HepG2 (cell line): Measurements from ENCODE around the gene ARHGAP19. TPM values are rescaled to one million over a fixed set of nuclear protein-coding genes. Genes with fewer than 3 reads are reported as not detected.

Source experiments
- CREM ChIP-seq, 2 experiments: sonication (generic) in 1 of 2; formaldehyde crosslinking in 1 of 2; IDR thresholded peaks; 2 replicates each; pipeline versions ENCODE4 v1.4.0 to v1.6.1; 2016 to 2020; ENCODE audit warnings: antibody characterized with exemption in 1 of 2, mild to moderate bottlenecking in 1 of 2, missing genetic modification reagents in 1 of 2
- FOXA3 ChIP-seq: IDR thresholded peaks from 2 replicates; pipeline ENCODE4 v1.6.1; 2016; ENCODE audit warnings: missing genetic modification reagents, missing compliant biosample characterization
- FOXP1 ChIP-seq, 2 experiments: fragments of 450-650 bp in 1 of 2; IDR thresholded peaks; 2 replicates each; pipeline ENCODE4 v1.6.1; 2017 to 2018; ENCODE audit warnings: antibody characterized with exemption in 1 of 2
- JUND ChIP-seq: sonication (generic); formaldehyde crosslinking; IDR thresholded peaks from 2 replicates; pipeline ENCODE4 v1.8.0; 2022; ENCODE audit warnings: mild to moderate bottlenecking, missing genetic modification reagents
- MATR3 ChIP-seq: sonication (generic); formaldehyde crosslinking; IDR thresholded peaks from 2 replicates; pipeline ENCODE4 v1.4.0; 2020; ENCODE audit warnings: missing genetic modification reagents
- NR1H2 ChIP-seq: sonication (generic); formaldehyde crosslinking; IDR thresholded peaks from 2 replicates; pipeline ENCODE4 v1.8.1; 2022; ENCODE audit warnings: low read depth, missing genetic modification reagents, borderline replicate concordance
- NR3C1 ChIP-seq: sonication (generic); formaldehyde crosslinking; IDR thresholded peaks from 2 replicates; pipeline ENCODE4 v1.4.0; 2020; ENCODE audit warnings: missing genetic modification reagents
- PLRG1 ChIP-seq: fragments of 450-650 bp; conservative IDR thresholded peaks from 2 replicates; pipeline ENCODE4 v1.6.1; 2016
- TAF15 ChIP-seq: fragments of 200-400 bp; formaldehyde crosslinking; IDR thresholded peaks from one replicate; pipeline ENCODE4 v1.6.1; 2018; ENCODE audit warnings: mild to moderate bottlenecking, low read depth, low read length; ENCODE audit not compliant: poor library complexity, severe bottlenecking
- TCF7 ChIP-seq: sonication (generic); IDR thresholded peaks from 2 replicates; pipeline ENCODE4 v1.6.1; 2016; ENCODE audit warnings: antibody characterized with exemption, low read depth
- TOPORS ChIP-seq: sonication (generic); formaldehyde crosslinking; IDR thresholded peaks from 2 replicates; pipeline ENCODE4 v1.8.0; 2023; ENCODE audit warnings: mild to moderate bottlenecking, missing genetic modification reagents
- YY1 ChIP-seq: IDR thresholded peaks from 2 replicates; pipeline ENCODE4 v1.6.1; 2011; ENCODE audit warnings: low read length, low read depth, moderate library complexity, mild to moderate bottlenecking; ENCODE audit not compliant: insufficient read depth, insufficient replicate concordance
- ZNF337 ChIP-seq: sonication (generic); formaldehyde crosslinking; IDR thresholded peaks from 2 replicates; pipeline ENCODE4 v1.5.1; 2020; ENCODE audit warnings: missing genetic modification reagents, low read depth, mild to moderate bottlenecking, borderline replicate concordance
- ZNF414 ChIP-seq: sonication (generic); formaldehyde crosslinking; IDR thresholded peaks from 2 replicates; pipeline ENCODE4 v1.5.0; 2020; ENCODE audit warnings: missing genetic modification reagents
- ZNF570 ChIP-seq: sonication (generic); formaldehyde crosslinking; IDR thresholded peaks from 2 replicates; pipeline ENCODE4 v1.4.0; 2020; ENCODE audit warnings: mild to moderate bottlenecking, missing genetic modification reagents, borderline replicate concordance
- ZNF7 ChIP-seq: IDR thresholded peaks from 2 replicates; pipeline ENCODE4 v1.6.1; 2016; ENCODE audit warnings: missing biosample characterization, missing genetic modification reagents
- ZNF747 ChIP-seq: sonication (generic); formaldehyde crosslinking; IDR thresholded peaks from 2 replicates; pipeline ENCODE4 v1.8.1; 2023; ENCODE audit warnings: missing genetic modification reagents, mild to moderate bottlenecking, borderline replicate concordance
- ZNF776 ChIP-seq: sonication (generic); formaldehyde crosslinking; IDR thresholded peaks from 2 replicates; pipeline ENCODE4 v1.4.0; 2020; ENCODE audit warnings: mild to moderate bottlenecking, missing genetic modification reagents
- polyA plus RNA-seq, 8 experiments: library from polyadenylated mRNA; depleted of rRNA in 3 of 8; stranded (reverse) in 7 of 8; unstranded in 1 of 8; fragments of >200 nt; fragmentation: Illumina TruSeq in 4 of 8; extraction: Trizol in 4 of 8; gene quantifications; 2 replicates each; pipeline versions ENCODE4 v1.2.1 to v1.2.3, GENCODE V29; 2011 to 2016; ENCODE audit warnings: low read depth in 4 of 8, missing spikeins in 1 of 8, mixed read lengths in 1 of 8; ENCODE audit not compliant: insufficient read depth in 1 of 8
- total RNA-seq, 5 experiments: library from RNA; depleted of rRNA; stranded (reverse); fragments of >200 nt; fragmentation: Illumina TruSeq; extraction: Trizol; gene quantifications; 2 replicates each; pipeline ENCODE4 v1.2.3, GENCODE V29; 2016; ENCODE audit warnings: low read depth in 1 of 5
- TF ChIP-seq, protein P1 (sequence below): sonication (generic); formaldehyde crosslinking; IDR thresholded peaks from 2 replicates; pipeline ENCODE4 v1.4.0; 2020; ENCODE audit warnings: mild to moderate bottlenecking, missing genetic modification reagents

ARHGAP19 gene
- total and polyA plus RNA-seq, 2 of the 13 experiments (the other 11 are each of a cell fraction or from before 2014, with no cell fraction given): 7.6 to 10.0 TPM

DNA sequence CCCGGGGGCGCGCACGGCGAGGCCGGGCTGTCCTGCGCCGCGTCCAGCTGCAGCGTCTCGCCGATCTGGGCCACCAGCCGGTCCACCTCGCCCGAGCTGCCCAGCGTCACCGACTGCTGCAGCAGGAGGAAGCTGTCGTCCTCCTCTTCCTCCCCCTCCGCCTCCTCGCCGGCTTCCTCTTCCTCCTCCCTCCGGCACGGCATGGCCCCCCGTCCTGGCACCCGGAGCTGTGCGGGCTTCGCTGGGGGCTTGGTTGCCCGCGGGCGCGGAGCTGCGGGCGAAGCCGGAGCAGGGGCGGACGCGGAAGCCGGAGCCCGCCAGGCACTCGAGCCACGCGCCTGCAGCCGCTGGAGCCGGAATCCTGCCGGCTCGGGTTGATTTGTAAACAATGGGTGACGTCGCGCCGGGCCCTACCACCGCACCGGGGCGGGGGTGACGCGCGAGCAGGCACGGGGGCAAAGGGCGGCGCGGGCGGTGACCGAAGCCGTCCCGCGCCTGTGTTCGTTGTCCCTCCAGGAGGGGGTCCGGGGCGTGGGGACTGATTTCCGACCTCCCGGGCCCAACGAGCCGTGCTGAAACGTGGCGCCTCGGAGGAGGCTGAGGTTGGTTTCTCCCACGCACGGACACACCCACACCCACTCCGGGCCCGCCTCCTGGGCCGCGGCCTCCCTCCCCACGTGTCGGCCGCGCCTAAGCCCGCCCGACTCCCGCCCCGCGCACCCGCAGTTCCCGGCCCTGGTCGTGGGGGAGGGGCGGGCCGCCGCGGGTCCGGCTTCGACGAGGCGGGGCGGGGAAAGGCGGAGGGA, 42.1 kb upstream of the ARHGAP19 start, which contains the start of gene FRAT2 (continued):
- TF ChIP-seq ZNF747 (CRISPR knock-in tag) (no peak; the same call in 1 of the 2 replicates), JUND (CRISPR knock-in tag) (no peak), CREM (IDR thresholded peaks at IDR 0.05) (peak; percentile 46; the same call in 1 of the 2 replicates), CREM (CRISPR knock-in tag; IDR thresholded peaks at IDR 0.05) (no peak; the same call in 1 of the 2 replicates), ZNF570 (CRISPR knock-in tag) (no peak; the same call in 1 of the 2 replicates), ZNF776 (CRISPR knock-in tag) (peak; percentile 83), PLRG1 (no peak), NR3C1 (no peak), MATR3 (no peak), TCF7 (no peak), ZNF414 (CRISPR knock-in tag) (no peak), FOXP1 (IDR thresholded peaks at IDR 0.05) (0 out of 2 replicates have a peak, but pooled peaks have one; percentile 32), FOXP1 (CRISPR knock-in tag; IDR thresholded peaks at IDR 0.05) (peak; percentile 44), ZNF337 (CRISPR knock-in tag) (no peak), FOXA3 (peak; percentile 89), TOPORS (no peak), NR1H2 (no peak), TAF15 (peak; percentile 47), YY1 (no peak), ZNF7 (CRISPR knock-in tag) (no peak)
- TF ChIP-seq, protein P1, sequence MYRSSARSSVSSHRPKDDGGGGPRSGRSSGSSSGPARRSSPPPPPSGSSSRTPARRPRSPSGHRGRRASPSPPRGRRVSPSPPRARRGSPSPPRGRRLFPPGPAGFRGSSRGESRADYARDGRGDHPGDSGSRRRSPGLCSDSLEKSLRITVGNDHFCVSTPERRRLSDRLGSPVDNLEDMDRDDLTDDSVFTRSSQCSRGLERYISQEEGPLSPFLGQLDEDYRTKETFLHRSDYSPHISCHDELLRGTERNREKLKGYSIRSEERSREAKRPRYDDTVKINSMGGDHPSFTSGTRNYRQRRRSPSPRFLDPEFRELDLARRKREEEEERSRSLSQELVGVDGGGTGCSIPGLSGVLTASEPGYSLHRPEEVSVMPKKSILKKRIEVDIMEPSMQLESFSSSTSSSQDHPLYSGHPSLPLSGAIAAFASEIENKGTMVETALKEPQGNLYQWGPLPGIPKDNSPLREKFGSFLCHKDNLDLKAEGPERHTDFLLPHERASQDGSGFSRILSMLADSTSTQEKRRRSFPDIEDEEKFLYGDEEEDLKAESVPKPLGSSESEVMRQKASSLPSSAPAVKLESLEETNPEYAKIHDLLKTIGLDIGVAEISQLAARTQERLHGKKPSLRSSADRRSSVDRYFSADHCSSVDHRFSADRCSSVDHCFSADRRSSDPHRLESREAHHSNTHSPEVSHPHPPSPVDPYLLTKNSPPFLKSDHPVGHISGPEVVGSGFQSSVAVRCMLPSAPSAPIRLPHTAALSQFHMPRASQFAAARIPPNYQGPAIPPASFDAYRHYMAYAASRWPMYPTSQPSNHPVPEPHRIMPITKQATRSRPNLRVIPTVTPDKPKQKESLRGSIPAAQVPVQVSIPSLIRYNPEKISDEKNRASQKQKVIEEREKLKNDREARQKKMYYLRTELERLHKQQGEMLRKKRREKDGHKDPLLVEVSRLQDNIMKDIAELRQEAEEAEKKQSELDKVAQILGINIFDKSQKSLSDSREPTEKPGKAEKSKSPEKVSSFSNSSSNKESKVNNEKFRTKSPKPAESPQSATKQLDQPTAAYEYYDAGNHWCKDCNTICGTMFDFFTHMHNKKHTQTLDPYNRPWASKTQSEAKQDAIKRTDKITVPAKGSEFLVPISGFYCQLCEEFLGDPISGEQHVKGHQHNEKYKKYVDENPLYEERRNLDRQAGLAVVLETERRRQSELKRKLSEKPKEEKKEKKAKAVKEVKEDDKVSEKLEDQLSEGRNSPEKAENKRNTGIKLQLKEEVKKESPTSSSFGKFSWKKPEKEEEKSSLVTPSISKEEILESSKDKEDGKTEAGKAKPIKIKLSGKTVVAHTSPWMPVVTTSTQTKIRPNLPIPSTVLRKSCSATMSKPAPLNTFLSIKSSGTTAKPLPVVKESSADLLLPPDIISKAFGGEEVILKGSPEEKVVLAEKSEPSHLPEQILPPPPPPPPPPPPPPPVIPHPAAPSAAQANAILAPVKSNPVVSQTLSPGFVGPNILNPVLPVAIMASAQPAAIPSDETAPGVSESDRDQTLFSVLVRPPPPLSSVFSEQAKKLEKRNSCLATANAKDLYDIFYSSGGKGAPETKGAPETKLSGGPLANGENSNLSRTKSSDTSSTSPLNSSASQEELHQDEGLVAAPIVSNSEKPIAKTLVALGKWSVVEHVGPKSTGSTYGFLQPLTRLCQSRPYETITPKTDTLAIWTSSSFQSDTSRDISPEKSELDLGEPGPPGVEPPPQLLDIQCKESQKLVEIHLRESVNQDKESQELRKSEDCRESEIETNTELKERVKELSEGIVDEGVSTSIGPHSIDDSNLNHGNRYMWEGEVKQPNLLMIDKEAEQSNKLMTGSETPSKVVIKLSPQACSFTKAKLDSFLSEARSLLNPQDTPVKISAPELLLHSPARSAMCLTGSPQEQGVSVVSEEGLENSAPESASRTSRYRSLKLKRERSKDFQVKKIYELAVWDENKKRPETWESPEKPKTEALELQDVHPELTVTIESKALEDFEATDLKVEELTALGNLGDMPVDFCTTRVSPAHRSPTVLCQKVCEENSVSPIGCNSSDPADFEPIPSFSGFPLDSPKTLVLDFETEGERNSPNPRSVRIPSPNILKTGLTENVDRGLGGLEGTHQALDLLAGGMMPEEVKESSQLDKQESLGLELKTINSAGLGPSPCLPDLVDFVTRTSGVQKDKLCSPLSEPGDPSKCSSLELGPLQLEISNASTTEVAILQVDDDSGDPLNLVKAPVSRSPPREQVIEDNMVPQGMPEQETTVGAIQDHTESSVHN: peak; percentile 51; the same call in 1 of the 2 replicates
